Skin epidermis (tissue), 12 donors: ENCODE measurements around the gene AQP3.
A peak's percentile ranks its signal among the peaks of the same experiment; 100 is the strongest.

Experiments used
- H3K27ac ChIP-seq, 21 experiments: fragments of 200-600 bp; sonication (generic) in 11 of 21; one replicate each; pipeline ENCODE4 v1.5.0; 2020; ENCODE audit warnings: mild to moderate bottlenecking in 3 of 21, inconsistent platforms in 2 of 21, moderate library complexity in 2 of 21
- H3K4me3 ChIP-seq, 7 experiments: fragments of 200-600 bp; sonication (generic) in 2 of 7; one replicate each; pipeline ENCODE4 v1.5.0; 2020; ENCODE audit warnings: inconsistent platforms in 2 of 7, mild to moderate bottlenecking in 2 of 7, moderate library complexity in 1 of 7

The AQP3 gene

GRCh38 chr9:33445389-33446239 lies 1.8 kb downstream of the AQP3 start:
- peak overlapping the region; percentile 43 to 63 (median 50) for H3K4me3 ChIP-seq
- H3K27ac ChIP-seq: peak overlapping the region; percentile 52 to 94 (median 85)

- Histone ChIP-seq H3K27ac (peak overlapping the region in 13 of 21 experiments; percentile 0 to 90 (median 36)), H3K4me3 (peak overlapping the region in 3 of 7 experiments; percentile 1 to 53 (median 49))
Observed at GRCh38 chr9:33443464-33444154, 3.8 kb downstream of the AQP3 start.

GRCh38 chr9:33443047-33443446 lies 4.3 kb downstream of the AQP3 start:
- H3K4me3 ChIP-seq: peak overlapping the region in 1 of 7 experiments; percentile 49
- H3K27ac ChIP-seq: peak overlapping the region in 11 of 21 experiments; percentile 0 to 55 (median 36)

GRCh38 chr9:33442125-33442524 lies 5.3 kb downstream of the AQP3 start:
- Histone ChIP-seq H3K4me3 (peak overlapping the region in 1 of 7 experiments; percentile 12), H3K27ac (peak overlapping the region in 5 of 21 experiments; percentile 12 to 49 (median 43))

GRCh38 chr9:33440609-33441008 lies 6.8 kb downstream of the AQP3 start:
- Histone ChIP-seq H3K27ac (peak overlapping the region in 2 of 21 experiments; percentile 17 to 28), H3K4me3 (no peak overlapping the region)

DNA sequence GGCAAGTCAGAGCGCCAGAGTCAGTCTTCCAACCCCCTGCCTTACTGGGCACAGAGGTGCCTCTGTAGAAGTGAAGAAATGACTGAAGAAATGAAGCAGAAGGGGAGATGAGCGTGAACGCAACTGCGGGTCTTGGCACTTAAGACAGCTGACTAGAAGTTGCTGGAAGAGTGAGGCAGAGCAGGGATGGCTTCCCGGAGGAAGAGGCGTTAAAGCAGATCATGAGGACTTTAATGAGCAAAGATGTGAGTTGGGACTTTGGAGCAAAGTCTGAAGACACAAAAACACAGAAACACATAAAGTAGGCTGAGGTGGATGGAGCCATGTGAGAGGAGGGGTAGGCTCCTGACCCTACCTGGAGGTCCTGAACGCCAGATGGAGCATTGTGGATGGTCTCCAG lies 7.2 kb downstream of the AQP3 start:
- Histone ChIP-seq H3K4me3 (no peak overlapping the region), H3K27ac (peak overlapping the region in 7 of 21 experiments; percentile 4 to 35 (median 13))

GRCh38 chr9:33439731-33440130 lies 7.7 kb downstream of the AQP3 start:
- H3K4me3 ChIP-seq: no peak overlapping the region
- peak overlapping the region in 10 of 21 experiments; percentile 4 to 37 (median 29) for H3K27ac ChIP-seq

- no peak overlapping the region for H3K4me3 ChIP-seq
- peak overlapping the region in 9 of 21 experiments; percentile 4 to 37 (median 28) for H3K27ac ChIP-seq
Observed at GRCh38 chr9:33438926-33439680, 8.3 kb downstream of the AQP3 start.

- Histone ChIP-seq H3K27ac (peak overlapping the region in 3 of 21 experiments; percentile 16 to 40 (median 29)), H3K4me3 (no peak overlapping the region)
Observed at GRCh38 chr9:33437898-33438297, 9.5 kb downstream of the AQP3 start.

GRCh38 chr9:33437205-33437604 lies 10.2 kb downstream of the AQP3 start:
- Histone ChIP-seq H3K27ac (peak overlapping the region in 9 of 21 experiments; percentile 8 to 68 (median 35)), H3K4me3 (no peak overlapping the region)

DNA sequence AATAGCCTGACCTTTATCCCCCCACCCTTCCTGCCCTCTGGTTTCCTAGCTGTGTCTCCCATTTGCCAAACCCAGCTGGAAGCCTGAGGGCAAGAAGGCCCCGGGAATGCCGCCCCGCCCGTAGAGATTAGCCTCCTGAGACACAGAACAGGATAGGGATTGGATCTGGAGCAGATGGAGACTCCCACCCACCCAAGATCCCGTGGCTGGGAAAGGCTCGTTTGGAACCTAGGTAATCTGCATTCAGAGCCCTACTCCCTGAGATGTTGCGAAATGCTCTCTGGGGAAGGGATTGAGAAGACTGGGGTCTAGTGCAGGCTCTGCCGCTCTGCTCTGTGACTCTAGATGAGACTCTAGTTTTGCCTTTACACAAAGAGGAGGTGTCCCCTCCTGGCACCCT lies 10.9 kb downstream of the AQP3 start:
- H3K27ac ChIP-seq: peak overlapping the region in 9 of 21 experiments; percentile 9 to 68 (median 35)
- no peak overlapping the region for H3K4me3 ChIP-seq

DNA sequence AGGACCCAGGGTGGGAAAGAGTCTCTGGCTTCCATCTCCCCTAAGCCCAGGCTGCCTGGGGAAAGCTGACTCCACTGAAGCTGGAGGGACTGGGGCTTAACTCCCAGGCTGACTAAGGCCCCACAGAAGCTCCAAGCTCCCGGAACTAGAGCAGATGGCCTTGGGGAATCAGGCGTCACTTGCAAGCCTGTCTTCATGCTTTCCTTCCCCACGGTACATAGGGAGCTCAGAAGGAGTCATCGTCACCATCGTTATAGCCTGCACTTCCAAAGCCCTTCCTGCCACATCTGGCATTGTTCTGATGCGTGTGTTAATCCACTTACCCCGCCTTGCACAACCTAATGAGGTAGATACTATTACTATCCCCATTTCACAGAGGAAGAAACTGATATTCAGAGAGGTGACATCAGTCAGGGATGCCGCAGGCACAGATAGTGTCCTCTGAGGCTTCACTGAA lies 11.5 kb downstream of the AQP3 start:
- peak overlapping the region in 6 of 21 experiments; percentile 5 to 40 (median 32) for H3K27ac ChIP-seq

GRCh38 chr9:33434317-33435105 lies 12.9 kb downstream of the AQP3 start:
- H3K4me3 ChIP-seq: no peak overlapping the region
- no peak overlapping the region for H3K27ac ChIP-seq

More for the DNA sequence above, 11.5 kb downstream of the AQP3 start:
- no peak overlapping the region for H3K4me3 ChIP-seq

- no peak overlapping the region for H3K27ac ChIP-seq
Observed at GRCh38 chr9:33433871-33434270, 13.5 kb downstream of the AQP3 start.

GRCh38 chr9:33431420-33431819 lies 16.0 kb downstream of the AQP3 start:
- Histone ChIP-seq H3K4me3 (no peak overlapping the region), H3K27ac (peak overlapping the region in 12 of 21 experiments; percentile 5 to 70 (median 48))

More at GRCh38 chr9:33433871-33434270, 13.5 kb downstream of the AQP3 start:
- H3K4me3 ChIP-seq: no peak overlapping the region

GRCh38 chr9:33430942-33431341 lies 16.5 kb downstream of the AQP3 start:
- H3K4me3 ChIP-seq: no peak overlapping the region
- peak overlapping the region in 10 of 21 experiments; percentile 5 to 70 (median 48) for H3K27ac ChIP-seq

DNA sequence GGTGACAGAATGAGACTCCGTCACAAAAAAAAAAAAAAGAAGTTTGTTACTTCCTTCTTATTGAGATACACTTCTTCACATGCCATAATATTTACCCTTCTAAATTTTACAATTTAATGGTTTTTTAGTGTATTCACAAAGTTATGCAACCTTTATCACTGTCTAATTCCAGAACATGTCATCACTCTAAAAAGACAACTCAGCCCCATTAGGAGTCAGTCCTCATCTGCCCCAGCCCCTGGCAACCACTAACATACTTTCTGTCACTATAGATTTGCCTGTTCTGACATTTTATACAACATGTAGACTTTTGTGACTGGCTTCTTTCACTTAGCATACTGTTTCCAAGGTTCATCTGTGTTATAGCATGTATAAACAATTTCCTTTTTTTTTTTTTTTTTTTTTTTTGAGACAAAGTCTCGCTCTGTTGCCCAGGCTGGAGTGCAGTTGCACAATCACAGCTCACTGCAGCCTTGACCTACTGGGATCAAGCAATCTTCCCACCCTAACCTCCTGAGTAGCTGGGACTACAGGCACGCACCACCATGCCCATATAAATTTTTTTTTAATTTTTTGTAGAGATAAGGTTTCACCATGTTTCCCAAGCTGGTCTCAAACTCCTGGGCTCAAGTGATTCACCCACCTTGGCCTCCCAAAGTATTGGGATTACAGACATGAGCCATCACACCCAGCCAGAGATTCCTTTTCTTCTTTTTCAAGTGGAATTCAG lies 18.0 kb downstream of the AQP3 start:
- Histone ChIP-seq H3K4me3 (no peak overlapping the region), H3K27ac (peak overlapping the region in 2 of 21 experiments; percentile 19 to 52)

DNA sequence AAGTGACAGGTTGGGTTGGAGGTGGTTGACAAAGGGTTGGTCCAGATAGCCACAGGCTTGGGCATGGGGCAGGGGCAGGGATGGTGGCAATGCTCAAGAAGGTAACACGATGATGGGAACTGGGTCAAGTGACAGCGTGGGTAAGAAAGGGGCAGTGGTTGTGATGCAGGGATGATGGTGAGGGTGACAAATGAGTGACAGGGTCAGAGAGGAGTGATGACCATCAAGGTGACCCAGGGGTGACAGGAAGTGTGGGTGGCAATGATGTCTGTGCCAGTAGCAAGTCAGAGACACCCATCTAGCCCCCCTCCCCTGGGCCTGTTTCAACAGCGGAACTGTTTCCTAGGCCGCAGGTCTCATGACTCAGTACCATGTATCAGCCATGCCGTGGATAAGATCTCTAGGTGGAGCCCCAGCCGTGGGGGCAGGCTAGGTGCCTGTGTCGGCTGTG lies 20.5 kb downstream of the AQP3 start:
- H3K4me3 ChIP-seq: no peak overlapping the region
- peak overlapping the region in 2 of 21 experiments; percentile 37 to 59 for H3K27ac ChIP-seq
